Measurements from ENCODE around the gene ATP10A. TPM values are rescaled to one million over a fixed set of nuclear protein-coding genes. Genes with fewer than 3 reads are reported as not detected.
A peak's percentile ranks its signal among the peaks of the same experiment; 100 is the strongest.

The ATP10A gene
- total RNA-seq, 6 experiments from 2014 or later = 31.0 to 39.5 (median 33.9) TPM

DNA sequence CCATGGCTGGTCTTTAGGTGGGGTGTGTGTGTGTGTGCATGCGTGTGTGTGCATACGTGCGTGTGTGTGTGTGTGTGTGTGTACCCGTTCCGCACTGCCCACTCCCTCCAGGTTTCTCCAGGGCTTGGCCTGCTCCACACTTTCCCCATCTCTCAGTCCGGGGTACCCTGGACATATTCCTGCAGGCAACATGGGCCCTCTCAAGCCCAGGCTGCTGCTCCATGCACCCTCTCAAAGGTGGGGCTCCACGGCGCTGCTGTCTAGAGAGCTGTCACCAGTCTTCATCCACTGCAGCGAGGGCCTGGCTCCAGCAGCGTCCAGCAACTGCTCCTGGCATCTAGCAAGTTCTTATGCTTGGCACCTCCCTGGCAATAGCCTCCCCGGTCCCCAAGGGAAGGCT lies 86.1 kb downstream of the ATP10A start:
- TF ChIP-seq, protein P1, sequence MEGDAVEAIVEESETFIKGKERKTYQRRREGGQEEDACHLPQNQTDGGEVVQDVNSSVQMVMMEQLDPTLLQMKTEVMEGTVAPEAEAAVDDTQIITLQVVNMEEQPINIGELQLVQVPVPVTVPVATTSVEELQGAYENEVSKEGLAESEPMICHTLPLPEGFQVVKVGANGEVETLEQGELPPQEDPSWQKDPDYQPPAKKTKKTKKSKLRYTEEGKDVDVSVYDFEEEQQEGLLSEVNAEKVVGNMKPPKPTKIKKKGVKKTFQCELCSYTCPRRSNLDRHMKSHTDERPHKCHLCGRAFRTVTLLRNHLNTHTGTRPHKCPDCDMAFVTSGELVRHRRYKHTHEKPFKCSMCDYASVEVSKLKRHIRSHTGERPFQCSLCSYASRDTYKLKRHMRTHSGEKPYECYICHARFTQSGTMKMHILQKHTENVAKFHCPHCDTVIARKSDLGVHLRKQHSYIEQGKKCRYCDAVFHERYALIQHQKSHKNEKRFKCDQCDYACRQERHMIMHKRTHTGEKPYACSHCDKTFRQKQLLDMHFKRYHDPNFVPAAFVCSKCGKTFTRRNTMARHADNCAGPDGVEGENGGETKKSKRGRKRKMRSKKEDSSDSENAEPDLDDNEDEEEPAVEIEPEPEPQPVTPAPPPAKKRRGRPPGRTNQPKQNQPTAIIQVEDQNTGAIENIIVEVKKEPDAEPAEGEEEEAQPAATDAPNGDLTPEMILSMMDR (IDR thresholded peaks at IDR 0.05) = no peak
- DNase-seq = no peak
- peaks cover 11% of the 10 kb centered on the region; the same call in 1 of the 2 replicates for H3K36me3 Mint-ChIP-seq (ENCODE audit: low read depth)
- H3K27me3 Mint-ChIP-seq (ENCODE audit: insufficient read depth) = no peaks in the 10 kb centered on the region; the same call in none of the 2 replicates
- H3K9me3 Mint-ChIP-seq = no peaks in the 10 kb centered on the region
- H3K27ac Mint-ChIP-seq = no peak overlapping the region
- H3K4me3 Mint-ChIP-seq = no peak overlapping the region
- H3K4me1 Mint-ChIP-seq (ENCODE audit: low read depth) = peaks cover 48% of the 10 kb centered on the region

DNA sequence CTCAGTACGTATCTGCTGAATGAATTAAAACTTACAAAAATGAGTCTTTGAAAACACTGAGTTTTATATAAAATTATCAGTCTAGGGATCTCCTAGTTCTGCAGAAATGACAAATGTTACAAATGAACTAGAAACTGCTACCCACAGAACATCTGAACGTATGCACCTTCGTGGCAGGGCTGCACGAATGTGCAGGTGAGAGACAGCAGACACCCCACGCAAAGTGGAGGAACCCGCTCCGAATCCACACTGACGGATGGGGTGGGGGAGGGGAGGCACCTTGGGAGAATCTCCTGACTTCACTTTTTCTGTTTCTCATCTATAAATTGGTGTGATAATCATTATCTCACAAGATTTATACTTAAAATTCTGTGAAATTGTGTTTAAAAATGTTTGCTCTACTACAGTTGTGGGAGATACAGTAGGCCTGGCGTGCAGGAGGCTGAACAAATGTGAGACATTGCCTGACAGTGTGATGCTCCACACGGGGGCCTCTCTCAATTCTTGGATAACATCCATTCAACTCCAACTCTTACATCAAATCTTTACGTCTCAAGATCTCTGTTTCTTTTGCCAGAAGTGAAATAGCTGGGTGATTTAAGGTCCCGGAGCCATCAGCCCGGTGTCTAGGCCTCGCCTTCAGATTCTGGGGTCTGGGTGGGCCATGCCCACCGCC lies 86.9 kb downstream of the ATP10A start:
- TF ChIP-seq, protein P1 (IDR thresholded peaks at IDR 0.05) = no peak
- Mint-ChIP-seq H3K27me3 (ENCODE audit: insufficient read depth) (no peaks in the 10 kb centered on the region; the same call in none of the 2 replicates), H3K36me3 (ENCODE audit: low read depth) (peaks cover 11% of the 10 kb centered on the region; the same call in 1 of the 2 replicates), H3K27ac (peak overlapping the region; percentile 87), H3K4me1 (ENCODE audit: low read depth) (peaks cover 45% of the 10 kb centered on the region), H3K9me3 (no peaks in the 10 kb centered on the region), H3K4me3 (peak overlapping the region; percentile 66)
- DNase-seq = no peak

DNA sequence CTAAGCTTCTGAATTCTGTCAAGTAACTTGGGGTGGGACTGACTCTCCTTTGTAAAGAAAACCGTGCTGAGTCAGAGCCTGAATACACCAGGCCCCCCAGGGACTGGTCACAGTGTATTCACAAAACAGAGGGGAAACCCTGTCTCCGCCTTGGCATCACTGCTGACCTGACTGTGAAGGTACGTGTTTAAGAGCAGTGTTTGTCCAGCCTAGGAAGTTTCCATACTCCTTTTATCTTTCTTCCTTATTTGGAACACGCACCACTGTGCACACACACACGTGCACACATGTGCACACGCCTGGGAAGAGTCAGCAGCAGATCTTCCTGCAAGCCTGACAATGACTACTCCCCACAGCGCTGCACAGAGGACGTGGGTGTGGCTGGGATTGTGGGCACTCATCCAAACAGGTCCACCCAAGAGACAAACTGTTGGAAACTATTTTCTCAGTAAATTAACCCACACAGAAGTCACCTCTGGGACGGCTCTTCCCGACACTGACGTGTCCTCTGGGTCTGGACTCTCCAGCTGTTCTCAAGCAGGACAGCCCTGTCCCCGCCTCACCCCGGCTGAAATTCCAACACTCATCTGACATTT lies 87.7 kb downstream of the ATP10A start:
- TF ChIP-seq, protein P1 (IDR thresholded peaks at IDR 0.05) = no peak
- peak; percentile 79 for DNase-seq
- peak overlapping the region; percentile 66 for H3K4me3 Mint-ChIP-seq
- H3K36me3 Mint-ChIP-seq (ENCODE audit: low read depth) = peaks cover 11% of the 10 kb centered on the region; the same call in 1 of the 2 replicates
- H3K27me3 Mint-ChIP-seq (ENCODE audit: insufficient read depth) = no peaks in the 10 kb centered on the region; the same call in none of the 2 replicates
- H3K4me1 Mint-ChIP-seq (ENCODE audit: low read depth) = peaks cover 45% of the 10 kb centered on the region
- no peaks in the 10 kb centered on the region for H3K9me3 Mint-ChIP-seq
- H3K27ac Mint-ChIP-seq = peak overlapping the region; percentile 87

DNA sequence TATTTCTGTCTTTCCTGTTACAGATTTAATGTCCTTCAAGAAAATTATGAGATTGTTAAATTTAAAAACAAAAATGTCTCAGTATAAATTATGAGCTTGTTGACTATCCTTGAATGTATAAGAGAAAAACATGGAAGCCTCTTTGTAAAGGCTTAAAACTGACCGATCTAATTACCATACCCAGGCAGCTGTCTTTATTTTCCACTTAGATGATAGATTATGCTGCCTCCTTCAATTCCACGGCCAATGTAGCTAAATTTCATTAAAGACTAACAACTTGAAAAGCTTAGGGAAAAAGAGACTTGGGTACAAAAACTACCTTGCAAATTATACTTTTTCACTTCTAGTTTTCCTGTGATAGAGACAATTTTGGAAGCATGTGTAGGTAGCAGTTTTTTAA lies 88.3 kb downstream of the ATP10A start:
- DNase-seq = no peak
- H3K27me3 Mint-ChIP-seq (ENCODE audit: insufficient read depth) = no peaks in the 10 kb centered on the region; the same call in none of the 2 replicates
- H3K4me3 Mint-ChIP-seq = peak overlapping the region; percentile 66
- H3K4me1 Mint-ChIP-seq (ENCODE audit: low read depth) = peaks cover 45% of the 10 kb centered on the region
- no peaks in the 10 kb centered on the region for H3K9me3 Mint-ChIP-seq
- TF ChIP-seq, protein P1 (IDR thresholded peaks at IDR 0.05) = no peak
- peaks cover 11% of the 10 kb centered on the region; the same call in 1 of the 2 replicates for H3K36me3 Mint-ChIP-seq (ENCODE audit: low read depth)
- H3K27ac Mint-ChIP-seq = peak overlapping the region; percentile 87

DNA sequence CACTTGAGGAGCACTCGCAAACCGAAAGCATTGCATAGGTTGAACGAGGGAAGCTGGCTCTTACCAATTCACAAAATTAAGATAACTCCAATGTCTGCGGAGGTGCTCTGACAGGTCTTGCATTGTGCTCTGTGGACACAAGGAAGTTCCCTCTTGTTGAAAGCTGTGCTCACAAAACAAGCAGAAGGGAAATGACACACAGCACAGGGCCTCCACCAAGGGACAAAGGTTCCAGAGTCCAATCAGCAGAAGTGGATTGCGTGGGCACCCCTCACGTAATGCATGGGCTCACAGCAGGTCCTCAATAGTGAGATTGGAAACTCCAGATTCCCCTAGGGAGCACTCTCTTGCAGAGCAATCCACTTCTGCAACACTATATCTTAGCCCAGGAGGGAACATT lies 89.9 kb downstream of the ATP10A start:
- no peak overlapping the region for H3K27ac Mint-ChIP-seq
- TF ChIP-seq, protein P1 (IDR thresholded peaks at IDR 0.05) = no peak
- no peak for DNase-seq

More for the DNA sequence above, 89.9 kb downstream of the ATP10A start:
- Mint-ChIP-seq H3K36me3 (ENCODE audit: low read depth) (peaks cover 11% of the 10 kb centered on the region; the same call in 1 of the 2 replicates), H3K9me3 (no peaks in the 10 kb centered on the region), H3K27me3 (ENCODE audit: insufficient read depth) (no peaks in the 10 kb centered on the region; the same call in none of the 2 replicates), H3K4me3 (no peak overlapping the region), H3K4me1 (ENCODE audit: low read depth) (peaks cover 40% of the 10 kb centered on the region)
